Testis (tissue), 3 donors: ENCODE measurements around the gene WDR76. TPM values are rescaled to one million over a fixed set of nuclear protein-coding genes. Genes with fewer than 3 reads are reported as not detected.

ENCODE experiments used
- DNase-seq: peaks from one replicate; pipeline ENCODE4 v3.0.0-alpha.2; 2019
- H3K27ac ChIP-seq, 2 donors: fragments of 200-600 bp; sonication (generic); one replicate each; pipeline ENCODE4 v1.5.1; 2019
- H3K27me3 ChIP-seq: fragments of 200-600 bp; sonication (generic); one replicate; pipeline ENCODE4 v1.5.1; 2019
- H3K36me3 ChIP-seq: fragments of 200-600 bp; sonication (generic); one replicate; pipeline ENCODE4 v1.5.1; 2017; ENCODE audit warnings: low read depth; ENCODE audit errors: missing control alignments
- H3K4me1 ChIP-seq: fragments of 200-600 bp; sonication (generic); one replicate; pipeline ENCODE4 v1.5.1; 2019
- H3K4me3 ChIP-seq, 2 donors: fragments of 200-600 bp; sonication (generic); one replicate each; pipeline ENCODE4 v1.5.1; 2017 to 2019
- H3K9me3 ChIP-seq: fragments of 200-600 bp; sonication (generic); one replicate; pipeline ENCODE4 v1.5.1; 2017
- CTCF ChIP-seq, 3 experiments: fragments of 450-650 bp in 2 of 3; fragments of 200-600 bp in 1 of 3; sonication (generic) in 1 of 3; IDR thresholded peaks; one replicate each; pipeline ENCODE4 v1.5.1; 2016 to 2019; ENCODE audit warnings: antibody characterized with exemption in 3 of 3, mild to moderate bottlenecking in 2 of 3, moderate library complexity in 1 of 3
- POLR2A ChIP-seq: fragments of 450-650 bp; IDR thresholded peaks from one replicate; pipeline ENCODE4 v1.6.1; 2017; ENCODE audit warnings: antibody characterized with exemption, mild to moderate bottlenecking, moderate library complexity
- WGBS, 2 donors: methylation state at CpG; one replicate each; pipeline ENCODE4 v1.1.5; 2018; 5-methylcytosine and 5-hydroxymethylcytosine counted together
- intact Hi-C: fragments of 100-400 bp; cut with DNase I; formaldehyde crosslinking; loops from one replicate; pipeline ENCODE4 v1.15.1; 2023; ENCODE audit warnings: low total_unique reads
- polyA plus RNA-seq: library from polyadenylated mRNA; stranded (reverse); fragments of 350-450 nt; fragmentation: Illumina TruSeq; extraction: RNeasy Lipid Tissue Mini Kit (QIAGEN cat#74804); gene quantifications from one replicate; pipeline ENCODE4 v1.2.3, GENCODE V29; 2014; ENCODE audit warnings: low read depth, low replicate concordance; ENCODE audit not compliant: insufficient read depth
- total RNA-seq, 2 donors: library from RNA; depleted of rRNA; stranded (reverse); fragments of >200 nt; gene quantifications; one replicate each; pipeline ENCODE4 v1.2.3, GENCODE V29; 2016

WDR76 gene
- total and polyA plus RNA-seq, 3 donors from 2014 or later: 7.9 to 16.9 (median 9.5) TPM

GRCh38 chr15:43883571-43883970 is 56.8 kb downstream of the WDR76 start:
- Histone ChIP-seq H3K27ac (no peak overlapping the region), H3K4me3 (no peak overlapping the region), H3K36me3 (no peaks in the 10 kb centered on the region), H3K9me3 (no peaks in the 10 kb centered on the region), H3K4me1 (no peaks in the 10 kb centered on the region), H3K27me3 (no peaks in the 10 kb centered on the region)
- no peak for DNase-seq
- WGBS, 2 donors: 96 to 97% methylated on average over 3 of the region's 3 CpGs
- intact Hi-C loops: no loop called here
- no peak for TF ChIP-seq POLR2A
- TF ChIP-seq CTCF (IDR thresholded peaks at IDR 0.05): no peak

GRCh38 chr15:43886558-43886957 is 59.8 kb downstream of the WDR76 start:
- Histone ChIP-seq H3K27me3 (no peaks in the 10 kb centered on the region), H3K27ac (no peak overlapping the region), H3K4me1 (no peaks in the 10 kb centered on the region), H3K4me3 (no peak overlapping the region), H3K36me3 (no peaks in the 10 kb centered on the region), H3K9me3 (no peaks in the 10 kb centered on the region)
- TF ChIP-seq CTCF (IDR thresholded peaks at IDR 0.05) (no peak), POLR2A (no peak)
- intact Hi-C loops: no loop called here
- no peak for DNase-seq
- WGBS, 2 donors: 86 to 93% methylated on average over 4 of the region's 4 CpGs

GRCh38 chr15:43887901-43888300 is 61.1 kb downstream of the WDR76 start:
- WGBS, 2 donors: 95 to 97% methylated on average over 5 of the region's 5 CpGs
- intact Hi-C loops: no loop called here
- TF ChIP-seq POLR2A (no peak), CTCF (IDR thresholded peaks at IDR 0.05) (no peak)
- H3K4me3 ChIP-seq: no peak overlapping the region
- no peaks in the 10 kb centered on the region for H3K9me3 ChIP-seq
- no peak for DNase-seq
- H3K36me3 ChIP-seq: no peaks in the 10 kb centered on the region
- no peaks in the 10 kb centered on the region for H3K27me3 ChIP-seq
- no peak overlapping the region for H3K27ac ChIP-seq
- no peaks in the 10 kb centered on the region for H3K4me1 ChIP-seq

- no peak for DNase-seq
- H3K4me1 ChIP-seq: peaks cover 5% of the 10 kb centered on the region
- 91 to 97% methylated on average over 3 of the region's 3 CpGs for WGBS, 2 donors
- no peaks in the 10 kb centered on the region for H3K27me3 ChIP-seq
- H3K9me3 ChIP-seq: no peaks in the 10 kb centered on the region
- no peak overlapping the region for H3K4me3 ChIP-seq
- TF ChIP-seq CTCF (IDR thresholded peaks at IDR 0.05) (no peak), POLR2A (no peak)
- intact Hi-C loops: no loop called here
- H3K27ac ChIP-seq: no peak overlapping the region
- H3K36me3 ChIP-seq: no peaks in the 10 kb centered on the region
Observed at GRCh38 chr15:43889042-43889441, 62.2 kb downstream of the WDR76 start.

- WGBS, 2 donors: 33 to 56% methylated on average over 1 of the region's 1 CpG
- intact Hi-C loops: no loop called here
Observed at GRCh38 chr15:43893956-43894355, 67.2 kb downstream of the WDR76 start.

More at GRCh38 chr15:43893956-43894355, 67.2 kb downstream of the WDR76 start:
- no peaks in the 10 kb centered on the region for H3K36me3 ChIP-seq
- no peaks in the 10 kb centered on the region for H3K9me3 ChIP-seq
- H3K27me3 ChIP-seq: no peaks in the 10 kb centered on the region
- DNase-seq: peak; percentile 35
- H3K27ac ChIP-seq: peak overlapping the region in 1 of 2 donors; percentile 26
- TF ChIP-seq POLR2A (no peak), CTCF (IDR thresholded peaks at IDR 0.05) (no peak)
- H3K4me3 ChIP-seq: no peak overlapping the region
- peaks cover 8% of the 10 kb centered on the region for H3K4me1 ChIP-seq
